Left kidney (tissue), 2 donors: Measurements from ENCODE around the gene LRIT1. TPM values are rescaled to one million over a fixed set of nuclear protein-coding genes. Genes with fewer than 3 reads are reported as not detected.

Experiments
- DNase-seq: peaks from one replicate; pipeline ENCODE4 v3.0.0-alpha.2; 2013
- polyA plus RNA-seq: library from polyadenylated mRNA; unstranded; fragments of 120-200 nt; gene quantifications from one replicate; pipeline ENCODE4 v1.2.1, GENCODE V29; 2013; ENCODE audit not compliant: insufficient read length

LRIT1 gene
- polyA plus RNA-seq, 1 donor: not detected

DNA sequence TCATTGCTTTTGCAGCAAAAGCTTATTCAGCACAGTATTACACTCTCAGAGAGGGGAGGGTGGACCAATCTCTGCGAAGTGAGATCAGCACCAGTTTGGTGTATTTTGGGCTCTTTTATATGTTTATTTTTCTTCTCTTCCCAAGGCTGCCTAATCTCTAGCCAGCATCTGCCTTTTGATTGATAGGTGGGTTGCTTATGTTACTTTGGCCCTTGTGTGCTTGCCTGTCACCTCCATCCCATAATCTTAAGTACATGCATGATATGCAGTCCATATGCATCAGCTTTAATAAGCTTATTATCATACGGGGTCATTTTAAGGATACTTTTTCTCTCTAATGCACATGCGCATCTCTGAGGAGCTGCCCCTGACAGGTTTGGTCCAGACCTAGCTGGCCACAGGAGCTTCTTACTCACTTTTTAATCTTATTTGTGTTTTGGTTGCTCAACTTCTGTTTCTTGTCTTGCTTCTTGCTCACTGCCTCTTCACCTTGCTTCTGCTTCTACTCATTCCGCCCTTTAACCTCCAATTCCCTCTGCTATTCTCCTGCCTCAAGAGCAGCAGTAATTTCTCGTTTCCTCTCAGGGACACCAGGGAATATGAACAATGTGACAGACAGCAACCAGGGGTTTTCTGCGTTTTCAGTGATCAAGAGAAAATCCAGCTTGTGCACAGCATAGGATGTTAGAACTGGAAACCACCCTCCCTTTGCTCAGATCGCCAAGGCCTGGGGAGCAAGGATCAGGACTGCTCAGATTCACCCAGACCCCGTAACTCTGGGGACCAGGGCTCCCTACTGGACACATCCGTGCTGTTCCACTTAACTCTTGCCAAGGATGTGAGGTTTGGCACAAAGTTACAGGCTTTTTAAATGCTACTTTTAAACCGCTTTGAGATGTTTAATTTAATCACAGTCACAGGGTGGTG lies 13.5 kb upstream of the LRIT1 start:
- no peak for DNase-seq

DNA sequence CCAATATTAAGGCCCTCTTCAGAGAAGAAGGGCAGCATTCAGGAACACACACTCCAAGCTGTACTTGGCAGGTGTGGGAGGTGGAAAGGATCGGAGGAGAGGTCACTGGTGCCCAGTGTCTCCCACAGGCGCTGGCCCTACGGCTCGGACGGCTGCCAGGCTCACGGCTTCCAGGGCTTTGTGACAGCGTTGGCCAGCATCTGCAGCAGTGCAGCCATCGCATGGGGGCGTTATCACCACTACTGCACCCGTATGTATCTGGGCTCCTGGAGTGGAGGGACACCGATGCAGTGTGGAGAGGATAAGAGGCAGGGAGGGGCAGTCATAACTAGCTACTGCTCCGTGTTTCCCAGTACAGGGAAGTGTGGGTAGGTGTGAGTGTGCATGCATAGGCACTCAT lies 7.4 kb upstream of the LRIT1 start:
- DNase-seq: no peak

DNA sequence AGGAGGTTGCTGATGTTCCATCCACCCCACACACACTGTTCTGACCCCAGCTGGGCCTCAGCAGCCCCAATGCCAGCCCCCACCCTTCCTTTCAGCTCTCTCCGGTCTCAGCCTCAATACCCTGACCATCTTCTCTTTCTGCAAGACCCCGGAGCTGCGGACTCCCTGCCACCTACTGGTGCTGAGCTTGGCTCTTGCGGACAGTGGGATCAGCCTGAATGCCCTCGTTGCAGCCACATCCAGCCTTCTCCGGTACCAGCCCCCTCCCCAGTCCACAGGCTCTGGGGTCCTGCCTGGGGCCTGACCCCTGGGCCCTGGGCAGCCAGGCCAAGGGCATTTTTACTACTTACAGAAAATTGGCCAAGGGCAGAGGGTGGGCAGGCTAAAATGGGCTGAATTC lies 6.2 kb upstream of the LRIT1 start:
- no peak for DNase-seq

DNA sequence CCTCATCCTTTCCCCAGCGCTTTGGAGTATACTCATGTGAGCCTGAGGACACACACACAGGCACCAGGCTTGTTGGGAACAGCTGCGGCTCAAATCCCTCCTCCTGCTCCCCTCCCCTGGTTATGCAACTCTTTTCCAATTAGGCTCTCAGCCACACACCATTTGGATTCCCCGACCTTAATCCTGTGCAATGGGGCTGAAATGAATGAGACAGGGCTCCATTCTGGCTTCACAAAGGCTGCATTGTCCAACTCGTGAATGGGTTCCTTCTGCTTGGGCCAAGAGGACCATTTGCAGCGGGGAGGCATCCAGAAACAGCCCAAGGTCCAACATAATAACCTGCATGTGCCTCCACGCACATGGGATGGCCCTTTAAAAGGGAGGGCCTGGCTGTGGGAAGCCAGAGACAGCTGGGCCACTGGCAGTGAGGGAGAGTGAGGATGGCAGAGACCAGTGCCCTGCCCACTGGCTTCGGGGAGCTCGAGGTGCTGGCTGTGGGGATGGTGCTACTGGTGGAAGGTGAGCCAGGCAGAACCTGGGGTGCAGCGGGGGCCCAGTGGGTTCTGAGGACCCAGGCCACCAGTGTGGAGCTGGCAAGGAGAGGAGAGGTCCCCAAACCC lies 3.4 kb upstream of the LRIT1 start, which contains the start of gene RGR:
Gene RGR, plus strand, starts transcription at position 403 of the 620 bp plus-strand sequence. Its CDS starts 38 bp downstream, at position 441.
- no peak for DNase-seq

GRCh38 chr10:84243759-84244158 lies 2.4 kb upstream of the LRIT1 start:
- DNase-seq: no peak

DNA sequence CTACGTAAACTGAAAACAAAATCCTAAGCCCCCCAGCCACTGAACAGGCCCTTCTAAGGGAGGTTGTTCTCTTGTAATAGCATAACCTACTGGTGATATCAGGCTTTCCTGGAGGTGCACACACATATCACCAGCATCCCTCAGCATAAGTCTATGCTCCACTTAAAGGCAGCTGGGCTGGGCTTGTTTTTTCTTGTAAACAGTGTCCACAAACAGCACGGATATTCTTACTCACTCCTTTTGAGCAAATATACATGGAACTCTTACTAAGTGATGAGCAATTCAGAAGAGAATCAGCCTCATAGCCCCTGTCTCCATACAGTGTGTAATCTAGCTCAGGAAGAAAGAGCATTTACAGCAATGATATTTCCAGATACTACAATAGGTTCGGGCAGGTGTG lies 2.4 kb downstream of the LRIT1 start:
- DNase-seq: no peak

DNA sequence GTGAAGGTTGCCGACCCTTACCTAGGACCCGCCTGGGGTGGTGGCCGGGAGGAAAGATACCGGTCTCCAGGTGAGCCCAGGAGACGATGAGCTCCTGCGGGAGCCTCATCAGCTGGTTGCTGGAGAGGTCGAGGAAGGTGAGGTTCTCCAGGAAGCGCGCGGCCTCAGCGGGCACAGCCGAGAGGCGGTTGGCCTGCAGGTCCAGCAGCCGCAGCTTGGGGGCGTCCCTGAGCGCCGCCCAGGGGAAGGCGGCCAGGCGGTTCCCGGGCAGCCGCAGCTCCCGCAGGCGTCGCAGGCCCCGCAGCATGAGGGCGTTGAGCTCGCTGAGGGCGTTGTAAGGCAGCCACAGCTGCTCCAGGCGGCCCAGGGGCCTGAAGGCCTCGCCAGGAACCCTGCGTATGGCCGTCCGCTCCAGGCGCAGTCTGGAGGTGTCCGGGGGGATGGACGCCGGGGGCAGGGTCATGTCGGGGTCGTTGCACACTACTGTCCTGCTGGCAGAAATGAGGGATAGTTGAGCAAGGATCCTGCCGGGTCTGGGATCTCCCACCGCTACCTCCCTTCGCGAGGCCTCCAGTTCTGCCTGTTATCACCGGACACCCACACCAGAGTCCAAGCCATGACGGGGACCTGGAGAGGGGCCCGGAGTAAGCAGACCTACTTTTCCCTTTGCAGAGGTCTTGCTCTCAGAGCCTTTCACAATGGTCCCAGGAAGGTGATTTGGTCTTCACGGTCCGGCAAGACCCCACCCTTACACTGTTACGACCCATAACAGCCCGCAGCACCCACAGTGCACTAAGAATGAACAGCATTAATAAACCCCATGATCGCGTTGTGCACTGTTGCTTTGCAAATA lies 3.9 kb downstream of the LRIT1 start:
- DNase-seq: no peak

DNA sequence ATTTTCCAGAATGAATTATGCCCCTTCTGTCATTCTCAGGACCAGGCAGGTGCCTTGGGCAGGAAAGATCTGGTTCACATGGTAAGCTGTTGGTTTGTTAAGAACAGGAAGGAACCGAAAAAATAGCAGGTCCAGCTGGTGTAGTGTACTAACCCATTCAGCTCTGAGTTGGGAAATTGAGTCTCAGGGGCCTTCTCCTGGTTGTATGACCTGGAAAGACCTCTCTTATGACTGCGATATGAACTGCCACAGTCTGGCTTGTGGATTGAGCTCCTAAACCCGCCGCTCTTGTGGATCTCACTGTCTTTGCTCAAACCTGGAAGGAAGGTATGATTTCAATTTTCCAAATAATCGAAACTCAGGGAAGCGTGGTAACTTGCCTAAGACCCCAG lies 4.5 kb downstream of the LRIT1 start:
- DNase-seq: no peak

GRCh38 chr10:84235096-84235495 lies 6.2 kb downstream of the LRIT1 start:
- no peak for DNase-seq

DNA sequence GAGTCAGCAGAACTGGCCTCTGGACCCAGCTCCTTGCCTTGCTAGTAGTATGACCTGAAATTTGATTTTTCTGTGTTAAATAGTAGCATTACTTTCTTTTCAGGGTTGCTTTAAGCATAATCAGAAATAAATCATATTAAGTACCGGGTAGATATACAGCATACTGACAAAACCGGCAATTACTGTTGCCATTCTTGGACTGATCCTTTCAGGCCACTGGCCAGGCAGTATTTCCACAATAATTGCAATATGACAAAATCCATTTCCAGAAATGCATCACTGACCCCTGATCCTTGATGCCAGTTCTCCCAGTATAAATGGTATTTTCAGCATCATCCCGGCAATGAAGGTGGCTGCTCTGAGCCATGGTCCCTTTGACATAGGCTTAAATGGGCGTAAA lies 6.9 kb downstream of the LRIT1 start:
- no peak for DNase-seq

GRCh38 chr10:84233940-84234339 lies 7.4 kb downstream of the LRIT1 start:
- no peak for DNase-seq

- DNase-seq: no peak
Measured at GRCh38 chr10:84232376-84232775, 9.0 kb downstream of the LRIT1 start.

DNA sequence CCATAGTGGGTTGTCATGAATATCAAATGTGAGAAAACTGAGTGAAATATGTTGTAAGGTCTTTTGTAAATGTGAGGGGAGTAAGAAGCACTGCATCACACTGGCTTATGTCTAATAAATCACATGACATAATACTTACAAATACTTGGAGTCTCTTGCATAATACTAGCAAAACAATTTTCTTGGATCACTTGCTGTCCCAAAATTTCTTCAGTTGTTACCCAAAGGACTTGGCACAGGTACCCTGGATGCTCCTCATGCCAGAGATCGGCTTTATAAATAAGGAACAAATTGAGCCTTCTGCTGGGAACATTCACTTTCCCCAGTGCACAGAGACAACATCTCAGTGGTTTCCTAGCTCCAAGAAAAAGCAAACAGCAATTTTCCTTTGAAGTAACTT lies 11.0 kb downstream of the LRIT1 start:
- DNase-seq: no peak

DNA sequence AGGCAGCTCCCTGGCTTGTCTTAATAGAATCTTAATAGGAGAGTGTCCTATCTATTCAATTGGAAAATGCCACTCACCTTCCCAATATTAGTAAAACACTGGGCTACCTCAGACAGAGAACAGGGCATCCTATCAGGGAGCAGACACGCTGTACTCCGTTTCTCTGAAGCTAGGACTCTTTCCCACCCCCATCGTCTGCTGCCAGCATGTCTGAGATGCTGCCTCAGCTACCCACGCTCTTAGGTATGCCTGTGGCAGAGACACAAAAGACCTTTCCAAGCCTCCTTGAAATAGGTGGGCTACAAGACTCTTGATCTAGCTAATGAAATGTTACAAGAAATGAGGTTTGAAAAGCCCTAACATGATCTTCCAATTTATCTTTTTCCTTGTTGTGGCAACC lies 13.5 kb downstream of the LRIT1 start:
- no peak for DNase-seq

- DNase-seq: no peak
Measured at GRCh38 chr10:84226616-84227015, 14.7 kb downstream of the LRIT1 start.

DNA sequence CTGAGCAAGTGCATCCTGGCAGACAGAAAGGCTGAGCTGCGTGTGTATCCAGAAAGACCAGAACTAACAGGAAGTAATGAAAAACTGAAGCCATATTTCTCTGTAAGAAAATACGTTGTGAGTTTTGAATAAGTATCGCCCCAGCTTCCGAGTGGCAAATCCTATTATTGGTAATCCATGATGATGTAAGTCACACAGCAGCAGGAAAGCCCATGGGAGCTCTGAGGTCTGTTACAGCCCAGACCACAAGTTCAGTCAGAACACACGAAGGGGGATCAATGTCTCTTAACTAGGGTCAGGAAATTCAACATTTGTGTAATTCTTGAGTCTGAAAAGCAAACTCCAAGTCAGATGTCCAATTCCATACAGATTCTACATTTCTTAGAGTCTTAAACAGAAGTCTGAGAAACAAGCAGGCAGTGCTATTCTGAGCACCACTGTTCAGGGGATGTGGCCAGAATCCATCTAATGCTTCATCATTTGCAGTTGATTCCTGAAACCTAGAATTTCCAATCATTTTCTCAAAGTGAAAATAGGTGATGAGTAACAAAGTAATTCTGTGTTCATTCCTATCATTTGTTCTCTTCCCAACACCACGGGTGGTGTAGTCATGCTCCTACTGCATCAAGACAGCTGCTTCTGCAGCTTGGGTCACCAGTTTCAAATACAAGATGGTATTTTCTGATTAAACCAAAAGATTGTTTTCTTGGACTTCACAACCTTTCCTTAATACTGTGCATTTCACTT lies 15.7 kb downstream of the LRIT1 start, which contains the start of gene LRIT2:
Gene LRIT2, minus strand, starts transcription at position 118 of the 747 bp plus-strand sequence. Its CDS starts 24 bp downstream, at position 94.
- no peak for DNase-seq

- peak; percentile 50 for DNase-seq
Measured at GRCh38 chr10:84224411-84225028, 16.8 kb downstream of the LRIT1 start.

DNA sequence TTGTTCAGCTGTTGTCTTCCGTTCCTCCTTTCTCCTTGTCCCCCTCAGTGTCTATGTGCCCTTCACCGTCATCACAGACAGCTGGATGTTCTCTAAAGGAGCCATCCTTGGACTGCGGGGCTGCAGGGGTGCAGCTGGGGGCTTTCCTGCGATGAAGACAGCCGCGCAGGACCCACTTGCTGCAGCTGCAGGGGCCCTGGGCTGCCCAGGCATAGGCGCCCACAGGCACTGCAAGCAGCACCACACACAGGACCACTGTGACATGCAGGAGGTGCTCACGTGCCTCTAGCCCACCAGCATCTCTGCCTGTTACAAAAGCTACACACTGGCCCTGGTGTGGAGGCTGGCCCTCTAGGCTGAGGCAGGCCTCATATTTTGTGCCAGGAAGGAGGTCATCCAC lies 19.4 kb downstream of the LRIT1 start:
- DNase-seq: no peak

DNA sequence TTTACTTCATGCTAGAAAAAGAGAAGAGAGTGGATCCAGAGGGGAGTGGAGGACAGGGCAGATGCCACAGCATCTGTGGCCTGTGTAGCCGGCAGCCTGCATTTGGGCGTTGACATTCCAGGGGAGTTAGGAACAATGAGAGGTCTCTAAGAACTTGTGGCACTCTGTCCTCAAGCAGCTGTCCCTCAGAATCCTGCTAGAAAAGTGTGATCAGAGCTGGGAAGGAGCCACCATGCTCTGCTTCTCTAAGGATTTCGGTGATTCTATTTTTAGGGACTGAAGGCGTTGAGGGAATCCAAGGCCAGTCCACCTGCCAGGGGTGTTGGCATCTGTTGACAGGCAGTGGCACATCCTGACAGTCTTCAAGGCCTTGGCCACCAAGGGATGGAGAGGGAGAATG lies 23.6 kb downstream of the LRIT1 start:
- no peak for DNase-seq

DNA sequence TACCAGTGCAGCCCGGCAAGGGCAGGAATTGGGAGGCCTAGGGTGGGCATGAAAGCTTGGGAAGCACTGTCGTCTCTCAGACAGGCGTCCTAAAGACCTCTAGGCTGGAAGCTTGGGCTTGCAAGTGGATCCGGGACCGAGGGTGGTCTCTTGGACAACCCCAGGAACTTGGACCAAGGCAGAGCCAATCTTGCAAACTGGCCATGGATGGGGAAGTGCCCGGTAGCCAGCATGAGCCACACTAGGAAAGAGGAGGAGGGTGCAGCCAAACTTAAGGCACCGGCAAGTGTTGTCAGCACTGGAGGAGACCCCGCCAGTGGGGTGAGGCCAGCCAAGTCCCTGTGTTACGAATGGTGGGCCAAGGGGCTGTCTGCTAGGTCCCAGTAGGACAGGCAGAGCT lies 24.5 kb downstream of the LRIT1 start:
- DNase-seq: no peak

GRCh38 chr10:84214612-84215235 lies 26.6 kb downstream of the LRIT1 start:
- no peak for DNase-seq
